ENCODE results near the gene TM4SF5. TPM values are rescaled to one million over a fixed set of nuclear protein-coding genes. Genes with fewer than 3 reads are reported as not detected.

The TM4SF5 gene
- total RNA-seq, 2 experiments from 2014 or later: not detected

DNA sequence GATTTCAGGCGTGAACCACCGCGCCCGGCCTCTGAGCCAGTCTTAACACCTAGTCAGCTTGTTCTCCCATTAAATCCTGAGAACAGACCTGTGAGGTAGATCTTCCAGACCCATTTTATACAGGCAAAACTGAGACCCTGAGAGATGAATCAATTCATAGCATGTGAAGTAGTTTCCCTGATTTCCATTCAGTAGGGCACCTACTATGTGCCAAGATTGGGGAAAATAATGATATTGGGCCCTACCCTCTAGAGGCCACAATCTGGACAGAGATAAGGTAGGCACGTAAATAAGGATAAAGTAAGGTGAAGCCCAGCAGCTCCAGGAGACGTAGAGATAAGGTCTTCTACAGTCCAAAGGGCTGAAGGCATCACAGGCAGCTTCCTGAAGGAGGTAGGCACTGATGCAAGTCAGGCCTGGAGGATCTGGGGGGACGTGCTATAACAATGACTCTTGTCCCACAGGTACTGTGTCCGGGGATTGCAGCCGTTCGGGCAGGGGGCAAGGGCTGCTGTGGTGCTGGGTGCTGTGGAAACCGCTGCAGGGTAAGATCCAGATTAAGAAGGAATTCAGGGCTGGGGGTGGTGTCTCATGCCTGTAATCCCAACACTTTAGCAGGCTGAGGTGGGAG lies 8.8 kb downstream of the TM4SF5 start:
- CTCF ChIA-PET: interaction anchor here (0.6 kb wide), 1 partner anchor 580 kb away, joined by 3 read pairs; no protein-coding TSS in a partner anchor
- Mint-ChIP-seq H3K9me3 (ENCODE audit: low read depth) (no peaks in the 10 kb centered on the region), H3K4me3 (no peak overlapping the region), H3K4me1 (peaks cover 2% of the 10 kb centered on the region), H3K27me3 (peaks cover 40% of the 10 kb centered on the region), H3K36me3 (ENCODE audit: low read depth) (no peaks in the 10 kb centered on the region), H3K27ac (no peak overlapping the region)
- no peak for DNase-seq
- intact Hi-C loops (cut with DNase I, micrococcal nuclease): no loop called here
- ATAC-seq: no peak
- POLR2A ChIA-PET: no interaction called here

- Mint-ChIP-seq H3K4me3 (no peak overlapping the region), H3K9me3 (ENCODE audit: low read depth) (no peaks in the 10 kb centered on the region), H3K4me1 (peaks cover 15% of the 10 kb centered on the region), H3K36me3 (ENCODE audit: low read depth) (no peaks in the 10 kb centered on the region), H3K27me3 (peaks cover 57% of the 10 kb centered on the region), H3K27ac (no peak overlapping the region)
- ATAC-seq (peak; percentile 41), DNase-seq (peak; percentile 55)
- intact Hi-C loops (cut with DNase I, micrococcal nuclease): no loop called here
- ChIA-PET CTCF (interaction anchor here (0.6 to 1.2 kb wide), 4 partner anchors 9 to 709 kb away, joined by 3 to 4 read pairs (median 3); no protein-coding TSS in a partner anchor), POLR2A (no interaction called here)
Observed at GRCh38 chr17:4782652-4783051, 11.0 kb downstream of the TM4SF5 start.

DNA sequence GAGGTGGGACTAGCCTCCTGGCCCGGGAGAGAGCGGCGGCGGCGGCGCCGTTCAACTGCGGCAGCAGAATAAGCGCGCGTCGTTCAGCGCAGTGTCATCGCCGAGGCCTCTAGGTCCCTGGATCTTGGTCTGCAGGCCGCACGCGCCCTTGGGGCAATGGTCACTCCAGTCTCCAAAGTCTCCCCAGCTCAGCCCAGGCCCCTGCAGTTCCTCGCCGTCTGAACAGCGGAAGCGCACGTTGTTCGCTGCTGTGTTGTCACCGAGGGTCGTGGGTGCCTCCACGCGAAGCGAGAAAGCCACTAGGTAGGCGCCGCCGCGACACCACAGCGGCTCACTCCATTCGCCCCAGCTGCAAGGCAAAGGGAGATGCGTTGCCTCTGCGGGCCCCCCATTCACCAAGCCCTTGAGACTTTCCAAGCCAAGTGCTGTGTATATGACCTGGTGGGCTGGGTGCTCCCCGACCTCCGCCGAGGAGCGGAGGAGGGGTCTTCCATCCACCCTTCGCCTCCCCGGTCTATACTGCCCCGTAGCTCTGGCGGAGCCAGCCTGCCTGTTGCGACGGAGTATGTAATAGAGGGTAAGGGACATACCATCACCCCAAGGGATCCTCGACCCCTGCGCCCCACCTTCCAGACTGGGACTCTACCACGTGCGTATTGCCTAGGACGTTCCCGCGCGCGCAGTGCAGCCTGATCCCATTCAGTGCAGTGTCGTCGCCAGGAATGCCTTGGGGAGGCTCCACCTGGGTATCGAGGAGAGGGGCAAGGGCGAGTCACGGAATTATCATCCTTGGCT lies 13.8 kb downstream of the TM4SF5 start:
- Mint-ChIP-seq H3K36me3 (ENCODE audit: low read depth) (no peaks in the 10 kb centered on the region), H3K4me1 (peaks cover 18% of the 10 kb centered on the region), H3K9me3 (ENCODE audit: low read depth) (no peaks in the 10 kb centered on the region), H3K27me3 (peaks cover 60% of the 10 kb centered on the region), H3K4me3 (no peak overlapping the region), H3K27ac (no peak overlapping the region)
- ChIA-PET POLR2A (no interaction called here), CTCF (interaction anchor here (1.0 kb wide), 1 partner anchor 45 kb away, joined by 4 read pairs; no protein-coding TSS in a partner anchor)
- no peak for ATAC-seq
- intact Hi-C loops (cut with DNase I, micrococcal nuclease): loop anchor here (5.0 kb wide), 3 partner anchors 53 to 143 kb away; partner anchors contain the start of genes ALOX15 (in 1 of the 2), CHRNE (in 1 of the 2) and MED11 (in 1 of the 2)
- peak; percentile 37 for DNase-seq

GRCh38 chr17:4786106-4786511 lies 14.4 kb downstream of the TM4SF5 start, which contains the start of gene VMO1:
Gene VMO1 (minus strand): TSS chr17:4786364. CDS start chr17:4786352, 12 bp downstream.
- ChIA-PET POLR2A (no interaction called here), CTCF (interaction anchor here (1.0 kb wide), 1 partner anchor 45 kb away, joined by 4 read pairs; no protein-coding TSS in a partner anchor)
- H3K4me1 Mint-ChIP-seq: peaks cover 22% of the 10 kb centered on the region
- peaks cover 56% of the 10 kb centered on the region for H3K27me3 Mint-ChIP-seq
- DNase-seq (no peak), ATAC-seq (no peak)
- H3K27ac Mint-ChIP-seq: no peak within 1 kb of the TSS
- no peaks in the 10 kb centered on the region for H3K9me3 Mint-ChIP-seq (ENCODE audit: low read depth)
- intact Hi-C loops (cut with DNase I, micrococcal nuclease): loop anchor here (5.0 kb wide), 3 partner anchors 54 to 144 kb away; partner anchors contain the start of genes ALOX15 (in 1 of the 2), CHRNE (in 1 of the 2) and MED11 (in 1 of the 2)
- H3K36me3 Mint-ChIP-seq (ENCODE audit: low read depth): no peaks in the 10 kb centered on the region
- no peak within 1 kb of the TSS for H3K4me3 Mint-ChIP-seq

DNA sequence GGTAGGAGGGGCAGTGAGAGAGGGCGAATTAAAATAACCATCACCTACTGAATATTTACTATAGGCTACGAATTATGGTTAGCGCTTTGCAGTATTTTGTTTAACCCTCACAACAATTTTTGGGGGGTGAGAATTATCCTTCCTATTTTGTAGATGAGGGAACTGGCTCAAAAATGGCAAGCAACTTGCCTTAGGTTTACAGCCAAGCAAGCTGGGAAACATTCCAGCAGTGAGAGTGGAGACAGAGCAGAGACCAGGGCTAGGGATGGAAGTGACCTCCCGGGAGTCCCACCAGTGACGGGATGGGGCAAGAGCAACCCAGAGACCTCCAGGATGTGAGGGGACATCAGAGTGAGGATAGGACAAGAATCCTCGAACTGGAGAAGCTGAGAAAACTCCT lies 14.8 kb downstream of the TM4SF5 start:
- H3K4me1 Mint-ChIP-seq: peaks cover 25% of the 10 kb centered on the region
- ATAC-seq (no peak), DNase-seq (no peak)
- no peak overlapping the region for H3K4me3 Mint-ChIP-seq
- ChIA-PET POLR2A (no interaction called here), CTCF (interaction anchor here (1.0 kb wide), 1 partner anchor 46 kb away, joined by 4 read pairs; no protein-coding TSS in a partner anchor)
- intact Hi-C loops (cut with DNase I, micrococcal nuclease): loop anchor here (5.0 kb wide), 3 partner anchors 54 to 144 kb away; partner anchors contain the start of genes ALOX15 (in 1 of the 2), CHRNE (in 1 of the 2) and MED11 (in 1 of the 2)
- no peaks in the 10 kb centered on the region for H3K9me3 Mint-ChIP-seq (ENCODE audit: low read depth)
- H3K27ac Mint-ChIP-seq: no peak overlapping the region
- H3K27me3 Mint-ChIP-seq: peaks cover 56% of the 10 kb centered on the region
- no peaks in the 10 kb centered on the region for H3K36me3 Mint-ChIP-seq (ENCODE audit: low read depth)

DNA sequence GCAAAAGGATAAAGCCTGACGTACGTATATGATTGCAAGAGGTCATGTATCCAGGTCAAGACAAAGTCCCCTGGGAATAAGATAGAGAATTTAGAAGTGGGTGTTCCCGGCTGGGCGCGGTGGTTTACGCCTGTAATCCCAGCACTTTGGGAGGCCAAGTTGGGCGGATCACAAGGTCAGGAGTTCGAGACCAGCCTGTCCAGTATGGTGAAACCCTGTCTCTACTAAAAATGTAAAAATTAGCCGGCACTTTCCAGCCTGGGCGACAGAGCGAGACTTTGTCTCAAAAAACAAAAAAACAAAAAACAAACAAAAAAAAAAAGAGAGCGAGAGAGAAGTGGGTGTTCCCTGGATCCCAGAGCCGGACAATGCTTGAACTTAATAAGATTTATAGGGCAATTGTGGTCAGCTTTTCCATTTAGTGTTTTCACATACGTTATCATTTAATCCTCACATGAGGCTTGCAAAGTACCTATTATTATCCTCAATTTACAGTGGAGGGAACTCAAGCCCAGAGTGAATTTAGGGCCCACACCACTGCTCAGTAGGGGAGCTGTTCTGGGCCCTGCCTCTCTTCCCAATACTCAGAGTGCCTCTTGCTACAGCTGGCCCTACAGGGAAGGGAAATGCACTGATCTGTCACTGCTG lies 16.6 kb downstream of the TM4SF5 start:
- no peak for DNase-seq
- ATAC-seq: no peak
- H3K27ac Mint-ChIP-seq: no peak overlapping the region
- CTCF ChIA-PET: interaction anchor here (0.6 to 2.1 kb wide), 6 partner anchors 9 to 181 kb away, joined by 3 to 7 read pairs (median 3); no protein-coding TSS in a partner anchor
- H3K9me3 Mint-ChIP-seq (ENCODE audit: low read depth): no peaks in the 10 kb centered on the region
- H3K36me3 Mint-ChIP-seq (ENCODE audit: low read depth): no peaks in the 10 kb centered on the region
- peaks cover 25% of the 10 kb centered on the region for H3K4me1 Mint-ChIP-seq
- intact Hi-C loops (cut with DNase I, micrococcal nuclease): loop anchor here (2.0 to 5.0 kb wide), 4 partner anchors 56 to 146 kb away; partner anchors contain the start of genes ALOX15 (in 1 of the 2), CHRNE (in 1 of the 2) and MED11 (in 1 of the 2)
- peak overlapping the region; percentile 64 for H3K4me3 Mint-ChIP-seq
- peaks cover 45% of the 10 kb centered on the region for H3K27me3 Mint-ChIP-seq
- POLR2A ChIA-PET: interaction anchor here (1.0 kb wide), 1 partner anchor 8 kb away, joined by 3 read pairs; the partner anchor contains the start of gene PSMB6

- peak within 1 kb of the TSS; percentile 64 for H3K4me3 Mint-ChIP-seq
Observed at GRCh38 chr17:4788807-4789700, 17.4 kb downstream of the TM4SF5 start, which contains the start of gene GLTPD2. Gene GLTPD2 (plus strand): TSS chr17:4788964. CDS start chr17:4789012, 48 bp downstream.

DNA sequence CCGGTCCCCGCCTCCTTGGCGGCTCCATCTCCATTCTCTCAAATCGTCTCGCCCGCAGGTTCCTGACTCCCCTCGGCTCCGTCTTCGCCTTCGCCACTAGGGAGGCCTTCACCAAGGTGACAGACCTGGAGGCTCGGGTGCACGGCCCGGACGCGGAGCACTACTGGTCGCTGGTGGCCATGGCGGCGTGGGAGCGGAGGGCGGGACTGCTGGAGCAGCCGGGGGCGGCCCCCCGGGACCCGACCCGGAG lies 17.9 kb downstream of the TM4SF5 start:
- CTCF ChIA-PET: interaction anchor here (0.6 to 2.1 kb wide), 13 partner anchors 10 to 529 kb away, joined by 3 to 14 read pairs (median 4); partner anchors contain the start of genes ARRB2, C17orf107, PLD2 and RNF167
- POLR2A ChIA-PET: interaction anchor here (0.9 to 1.6 kb wide), 3 partner anchors 12 to 80 kb away, joined by 3 to 7 read pairs (median 6); partner anchors contain the start of gene ARRB2
- Mint-ChIP-seq H3K4me3 (peak overlapping the region; percentile 64), H3K27ac (peak overlapping the region; percentile 59), H3K36me3 (ENCODE audit: low read depth) (no peaks in the 10 kb centered on the region), H3K27me3 (peaks cover 36% of the 10 kb centered on the region), H3K9me3 (ENCODE audit: low read depth) (no peaks in the 10 kb centered on the region), H3K4me1 (peaks cover 25% of the 10 kb centered on the region)
- ATAC-seq (no peak), DNase-seq (no peak)
- intact Hi-C loops (cut with DNase I, micrococcal nuclease): loop anchor here (2.0 to 5.0 kb wide), 4 partner anchors 57 to 147 kb away; partner anchors contain the start of genes ALOX15 (in 1 of the 2), CHRNE (in 1 of the 2) and MED11 (in 1 of the 2)

More at GRCh38 chr17:4788807-4789700, 17.4 kb downstream of the TM4SF5 start, which contains the start of gene GLTPD2:
- POLR2A ChIA-PET: interaction anchor here (0.9 to 1.6 kb wide), 3 partner anchors 12 to 79 kb away, joined by 3 to 7 read pairs (median 6); partner anchors contain the start of gene ARRB2
- Mint-ChIP-seq H3K9me3 (ENCODE audit: low read depth) (no peaks in the 10 kb centered on the region), H3K4me1 (peaks cover 25% of the 10 kb centered on the region), H3K36me3 (ENCODE audit: low read depth) (no peaks in the 10 kb centered on the region), H3K27me3 (peaks cover 42% of the 10 kb centered on the region), H3K27ac (peak within 1 kb of the TSS; percentile 59)
- peak; percentile 1 for ATAC-seq
- intact Hi-C loops (cut with DNase I, micrococcal nuclease): loop anchor here (2.0 to 5.0 kb wide), 4 partner anchors 57 to 147 kb away; partner anchors contain the start of genes ALOX15 (in 1 of the 2), CHRNE (in 1 of the 2) and MED11 (in 1 of the 2)
- DNase-seq: no peak
- CTCF ChIA-PET: interaction anchor here (0.6 to 2.1 kb wide), 15 partner anchors 10 to 222 kb away, joined by 3 to 14 read pairs (median 4); partner anchors contain the start of genes ARRB2, C17orf107, PLD2 and RNF167

- Mint-ChIP-seq H3K9me3 (ENCODE audit: low read depth) (no peaks in the 10 kb centered on the region), H3K4me3 (peak overlapping the region; percentile 64), H3K4me1 (peaks cover 25% of the 10 kb centered on the region), H3K27me3 (peaks cover 34% of the 10 kb centered on the region), H3K27ac (peak overlapping the region; percentile 93), H3K36me3 (ENCODE audit: low read depth) (no peaks in the 10 kb centered on the region)
- POLR2A ChIA-PET: interaction anchor here (0.6 to 1.6 kb wide), 5 partner anchors 13 to 647 kb away, joined by 3 to 7 read pairs (median 4); partner anchors contain the start of genes ARRB2 and CYB5D2
- CTCF ChIA-PET: interaction anchor here (0.6 to 2.1 kb wide), 29 partner anchors 9 to 529 kb away, joined by 3 to 14 read pairs (median 4); partner anchors contain the start of genes ARRB2, C17orf107, CXCL16 and PLD2
- intact Hi-C loops (cut with DNase I, micrococcal nuclease): loop anchor here (1.0 to 5.0 kb wide), 13 partner anchors 17 to 423 kb away; partner anchors contain the start of genes ARRB2 (in 2 of the 2), MED11 (in 2 of the 2), MINK1 (in 2 of the 2) and ALOX15 (in 1 of the 2)
- ATAC-seq (peak; percentile 91), DNase-seq (peak; percentile 92)
Observed at GRCh38 chr17:4789951-4790704, 18.4 kb downstream of the TM4SF5 start.
